Ovary (tissue), 3 donors: ENCODE data around the gene PHKA2.

Source experiments
- EP300 ChIP-seq: sonication (generic); formaldehyde crosslinking; IDR thresholded peaks from one replicate; pipeline ENCODE4 v1.6.1; 2017; ENCODE audit warnings: antibody characterized with exemption
- TF ChIP-seq, protein P1 (sequence below), 3 donors: fragments of 450-650 bp in 2 of 3; fragments of 200-600 bp in 1 of 3; IDR thresholded peaks; one replicate each; pipeline versions ENCODE4 v1.5.1 to v1.8.0; 2016 to 2022; ENCODE audit warnings: antibody characterized with exemption in 3 of 3, mild to moderate bottlenecking in 1 of 3
- donor health status: DM: no; HTN: no; CAD: no.

DNA sequence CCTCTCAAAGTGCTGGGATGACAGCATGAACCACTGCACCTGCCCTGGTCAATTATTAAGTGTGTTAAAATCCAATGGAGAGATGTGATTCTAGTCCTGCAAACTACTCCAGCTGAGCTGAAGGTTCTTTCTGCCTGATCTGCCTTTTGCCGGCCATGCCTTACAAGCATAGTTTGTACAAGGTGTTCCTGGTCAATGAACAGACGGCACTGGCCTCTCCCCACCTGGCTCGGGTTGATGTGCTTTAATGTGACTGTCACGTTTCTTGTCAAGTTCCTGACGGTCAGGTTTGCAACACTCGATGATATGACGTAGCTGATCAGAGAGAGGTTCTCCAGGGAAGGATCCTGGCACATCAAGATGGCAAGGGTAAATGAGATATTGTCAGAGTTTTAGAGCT is 23.1 kb upstream of the PHKA2 start:
- TF ChIP-seq, protein P1, sequence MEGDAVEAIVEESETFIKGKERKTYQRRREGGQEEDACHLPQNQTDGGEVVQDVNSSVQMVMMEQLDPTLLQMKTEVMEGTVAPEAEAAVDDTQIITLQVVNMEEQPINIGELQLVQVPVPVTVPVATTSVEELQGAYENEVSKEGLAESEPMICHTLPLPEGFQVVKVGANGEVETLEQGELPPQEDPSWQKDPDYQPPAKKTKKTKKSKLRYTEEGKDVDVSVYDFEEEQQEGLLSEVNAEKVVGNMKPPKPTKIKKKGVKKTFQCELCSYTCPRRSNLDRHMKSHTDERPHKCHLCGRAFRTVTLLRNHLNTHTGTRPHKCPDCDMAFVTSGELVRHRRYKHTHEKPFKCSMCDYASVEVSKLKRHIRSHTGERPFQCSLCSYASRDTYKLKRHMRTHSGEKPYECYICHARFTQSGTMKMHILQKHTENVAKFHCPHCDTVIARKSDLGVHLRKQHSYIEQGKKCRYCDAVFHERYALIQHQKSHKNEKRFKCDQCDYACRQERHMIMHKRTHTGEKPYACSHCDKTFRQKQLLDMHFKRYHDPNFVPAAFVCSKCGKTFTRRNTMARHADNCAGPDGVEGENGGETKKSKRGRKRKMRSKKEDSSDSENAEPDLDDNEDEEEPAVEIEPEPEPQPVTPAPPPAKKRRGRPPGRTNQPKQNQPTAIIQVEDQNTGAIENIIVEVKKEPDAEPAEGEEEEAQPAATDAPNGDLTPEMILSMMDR (IDR thresholded peaks at IDR 0.05): no peak
- no peak for TF ChIP-seq EP300
